B cell (primary cell): ENCODE measurements around the gene PLA2G6.

ENCODE experiments used
- EZH2 ChIP-seq: IDR thresholded peaks from 2 replicates; pipeline ENCODE4 v1.6.1; 2012; ENCODE audit warnings: borderline replicate concordance, low read depth, mild to moderate bottlenecking, moderate library complexity, low read length; ENCODE audit not compliant: insufficient read depth, poor library complexity, severe bottlenecking
- TF ChIP-seq, protein P1 (sequence below): fragments of 200-600 bp; IDR thresholded peaks from one replicate; pipeline ENCODE4 v1.8.0; 2022; ENCODE audit warnings: antibody characterized with exemption, mild to moderate bottlenecking

DNA sequence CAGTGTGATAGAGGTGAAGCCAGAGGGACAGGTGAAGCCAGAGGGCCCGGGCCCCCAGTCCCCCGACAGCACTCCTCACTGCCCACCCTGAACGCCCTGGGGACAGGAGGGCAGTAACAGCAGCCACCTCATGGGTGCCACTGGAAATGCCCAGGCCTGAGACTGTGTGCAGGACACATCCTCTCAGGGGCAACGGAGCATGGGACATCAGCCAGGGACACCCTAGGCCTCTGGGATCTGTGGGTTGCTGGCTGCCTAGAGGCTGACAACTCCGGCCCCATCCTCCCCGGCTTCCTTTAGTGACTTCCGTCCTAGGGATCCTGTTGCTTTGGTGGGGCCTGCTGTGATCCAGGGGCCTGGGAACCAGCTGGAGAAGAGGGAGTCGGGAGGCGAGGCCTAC is 53.8 kb downstream of the PLA2G6 start:
- TF ChIP-seq, protein P1, sequence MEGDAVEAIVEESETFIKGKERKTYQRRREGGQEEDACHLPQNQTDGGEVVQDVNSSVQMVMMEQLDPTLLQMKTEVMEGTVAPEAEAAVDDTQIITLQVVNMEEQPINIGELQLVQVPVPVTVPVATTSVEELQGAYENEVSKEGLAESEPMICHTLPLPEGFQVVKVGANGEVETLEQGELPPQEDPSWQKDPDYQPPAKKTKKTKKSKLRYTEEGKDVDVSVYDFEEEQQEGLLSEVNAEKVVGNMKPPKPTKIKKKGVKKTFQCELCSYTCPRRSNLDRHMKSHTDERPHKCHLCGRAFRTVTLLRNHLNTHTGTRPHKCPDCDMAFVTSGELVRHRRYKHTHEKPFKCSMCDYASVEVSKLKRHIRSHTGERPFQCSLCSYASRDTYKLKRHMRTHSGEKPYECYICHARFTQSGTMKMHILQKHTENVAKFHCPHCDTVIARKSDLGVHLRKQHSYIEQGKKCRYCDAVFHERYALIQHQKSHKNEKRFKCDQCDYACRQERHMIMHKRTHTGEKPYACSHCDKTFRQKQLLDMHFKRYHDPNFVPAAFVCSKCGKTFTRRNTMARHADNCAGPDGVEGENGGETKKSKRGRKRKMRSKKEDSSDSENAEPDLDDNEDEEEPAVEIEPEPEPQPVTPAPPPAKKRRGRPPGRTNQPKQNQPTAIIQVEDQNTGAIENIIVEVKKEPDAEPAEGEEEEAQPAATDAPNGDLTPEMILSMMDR = no peak
- no peak for TF ChIP-seq EZH2
